NCI-H345 treated with DMSO at 0.1 percent for 48 hours (cell line): ENCODE measurements around the gene PLA2G15.

Experiments used
- DNase-seq: peaks from one replicate; lab custom pipeline; 2025; ENCODE audit not compliant: unreplicated experiment; lab: John Stamatoyannopoulos, UW

PLA2G15 gene

DNA sequence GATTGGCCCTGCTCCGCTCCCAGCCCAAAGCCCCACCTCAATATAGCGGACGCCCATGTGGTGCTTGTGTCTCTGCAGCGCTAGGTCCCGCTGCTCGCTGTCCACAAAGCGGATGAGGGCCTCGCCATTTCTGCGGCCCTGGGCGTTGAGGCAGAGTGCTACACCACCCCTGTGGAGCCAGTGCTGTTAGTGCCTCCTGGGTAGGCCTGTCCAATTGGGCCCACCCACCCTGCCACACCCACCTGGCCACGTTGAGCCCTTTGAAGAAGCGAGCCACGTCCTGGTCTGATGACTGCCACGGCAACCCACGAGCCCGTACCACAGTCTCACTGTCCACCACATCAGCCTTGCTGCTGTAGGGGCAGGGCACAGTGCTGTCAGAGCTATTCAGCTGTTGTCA lies 12.8 kb upstream of the PLA2G15 start:
- no peak for DNase-seq

DNA sequence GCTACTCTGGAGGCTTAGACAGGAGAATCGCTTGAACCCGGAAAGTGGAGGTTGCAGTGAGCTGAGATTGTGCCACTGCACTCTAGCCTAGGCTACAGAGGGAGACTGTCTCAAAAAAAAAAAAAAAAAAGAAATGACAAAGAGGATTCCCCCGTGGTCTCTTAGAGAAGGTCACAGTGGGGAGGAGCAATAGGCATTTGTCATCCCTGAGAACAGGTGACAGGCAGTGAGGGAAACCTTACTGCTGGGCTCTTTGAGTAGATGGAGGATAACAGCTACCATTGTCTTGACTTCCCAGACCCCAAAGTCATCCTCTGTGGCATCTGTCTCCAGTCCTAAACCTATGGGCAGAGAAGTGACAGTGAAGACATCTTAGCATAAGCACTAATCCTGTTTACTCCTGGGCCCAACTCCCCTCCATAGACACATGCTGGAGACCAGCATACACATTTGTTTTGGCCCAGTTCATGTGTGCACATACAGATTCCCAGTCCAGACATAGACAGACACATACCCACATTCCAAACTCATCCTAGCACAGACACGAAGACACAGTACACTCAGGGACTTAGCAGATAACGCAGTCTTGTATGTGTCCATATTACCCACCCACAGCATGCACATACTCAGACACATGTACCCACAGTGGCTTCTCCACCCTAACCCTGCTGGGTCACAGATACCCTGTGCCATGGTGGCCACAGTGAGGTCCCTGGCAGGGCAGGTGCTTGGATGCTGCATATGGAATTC lies 11.9 kb upstream of the PLA2G15 start:
- DNase-seq = no peak

DNA sequence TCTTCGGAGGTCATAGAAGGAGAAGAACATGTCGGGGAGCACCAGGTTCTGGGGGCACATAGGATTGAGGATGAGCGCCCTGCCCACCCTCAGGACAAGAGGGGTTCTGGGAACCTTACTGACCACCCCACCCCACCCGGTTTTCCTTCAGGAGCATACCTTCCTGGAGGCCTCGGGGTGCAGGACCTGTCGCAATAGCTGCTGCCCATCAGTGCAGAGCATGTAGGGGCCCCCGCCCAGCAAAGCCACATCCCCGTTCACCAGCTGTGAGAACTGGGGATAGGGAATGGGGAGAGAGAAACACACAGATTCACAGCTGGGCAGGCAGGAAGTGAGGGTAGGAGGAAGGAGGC lies 11.4 kb upstream of the PLA2G15 start:
- DNase-seq = no peak

DNA sequence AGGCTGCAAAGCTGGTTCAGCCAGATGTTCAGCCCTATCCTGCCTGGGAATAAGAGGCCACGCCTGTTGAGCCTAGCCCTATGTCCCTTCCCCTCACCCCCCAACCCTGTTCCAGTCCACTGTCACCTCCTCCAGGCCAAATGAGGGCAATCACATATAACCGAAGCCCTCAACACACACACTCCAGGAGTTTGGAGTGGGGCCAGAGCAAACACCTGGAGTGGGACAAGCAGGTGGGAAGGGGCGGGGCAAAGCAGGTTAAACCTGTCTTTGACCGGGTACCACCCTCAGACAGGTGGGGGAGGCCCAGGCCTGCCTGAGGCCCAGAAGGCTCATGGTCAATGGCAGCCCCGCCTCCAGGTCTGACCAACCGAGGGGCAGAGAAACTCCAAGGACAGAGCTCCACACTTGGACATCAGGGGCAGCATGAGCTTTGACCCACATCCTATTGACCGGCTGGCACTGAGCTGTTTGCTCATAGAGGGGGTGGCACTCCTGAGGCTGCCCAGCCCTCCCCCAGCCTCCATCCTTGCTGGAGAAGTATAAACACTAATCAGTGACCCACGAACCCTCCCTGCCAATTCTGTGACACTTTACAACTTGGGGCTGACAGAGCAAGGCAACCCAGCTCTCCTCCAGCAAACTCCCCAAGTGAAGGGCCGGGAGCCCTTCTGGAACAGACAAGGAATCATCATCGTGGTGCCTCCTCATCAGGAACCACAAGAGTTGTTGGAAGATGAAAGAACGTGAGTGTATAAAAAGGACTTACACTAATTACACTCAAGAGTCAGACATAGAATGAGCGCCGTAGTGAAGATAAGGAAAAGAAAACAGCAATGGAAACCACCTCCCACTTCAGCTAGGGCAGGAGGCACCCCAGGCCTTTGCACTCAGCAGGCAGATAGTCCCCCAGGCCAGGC lies 10.7 kb upstream of the PLA2G15 start:
- DNase-seq = peak; percentile 47

DNA sequence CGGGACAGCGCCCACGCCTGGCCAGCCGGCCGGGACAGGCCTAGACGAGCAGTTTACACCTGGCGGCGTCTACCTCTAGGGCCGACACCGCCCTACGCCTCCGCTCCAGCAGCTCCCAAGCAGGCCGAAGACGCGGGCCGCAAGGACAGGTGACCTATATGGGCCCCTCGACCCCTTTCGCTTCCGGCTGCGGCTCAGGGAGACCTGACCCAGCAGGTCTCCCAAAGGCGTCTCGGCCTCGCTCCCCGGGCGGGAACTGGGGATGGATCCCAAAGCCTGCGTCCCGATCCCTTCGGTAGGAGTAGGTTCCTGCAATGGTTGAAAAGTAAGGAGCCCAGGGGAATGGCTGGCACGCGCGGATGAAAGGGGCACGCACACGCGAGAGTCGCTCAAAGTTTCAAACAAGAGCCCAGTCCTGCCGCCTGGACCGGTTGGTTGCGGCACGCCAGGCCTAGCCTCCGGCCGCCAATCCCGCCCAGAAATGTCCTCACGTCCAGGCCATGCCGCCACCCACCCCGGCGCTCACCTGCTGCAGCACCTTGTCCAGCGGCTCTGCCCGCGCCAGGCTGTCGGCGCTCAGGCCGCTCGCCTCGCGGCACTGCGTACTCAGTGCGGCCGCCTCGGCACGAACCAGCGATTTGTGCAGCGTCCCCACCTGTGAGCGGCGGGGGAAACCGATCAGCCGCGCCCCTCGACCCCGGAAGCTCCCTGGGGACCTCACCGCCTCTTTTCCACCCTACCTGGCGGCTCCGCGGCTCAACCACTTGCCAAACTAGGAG lies 9.9 kb upstream of the PLA2G15 start:
- DNase-seq = peak; percentile 2

DNA sequence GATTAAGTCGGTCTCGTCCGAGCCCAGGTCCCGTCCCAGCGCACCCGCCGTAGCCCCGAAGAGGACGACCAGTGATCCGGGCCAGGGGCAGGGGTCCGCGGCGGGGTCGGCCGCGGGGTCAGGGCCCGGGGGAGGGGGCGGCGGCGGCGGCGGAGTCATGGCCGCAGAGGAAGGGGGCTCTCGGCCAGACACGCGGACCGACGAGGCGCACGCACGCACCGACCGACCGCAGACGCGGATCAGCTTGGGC lies 9.4 kb upstream of the PLA2G15 start, which contains the start of gene ESRP2:
TSS of gene ESRP2 (minus strand) at position 241 of the 250 bp plus-strand sequence. CDS start at position 159, 82 bp downstream.
- no peak for DNase-seq

DNA sequence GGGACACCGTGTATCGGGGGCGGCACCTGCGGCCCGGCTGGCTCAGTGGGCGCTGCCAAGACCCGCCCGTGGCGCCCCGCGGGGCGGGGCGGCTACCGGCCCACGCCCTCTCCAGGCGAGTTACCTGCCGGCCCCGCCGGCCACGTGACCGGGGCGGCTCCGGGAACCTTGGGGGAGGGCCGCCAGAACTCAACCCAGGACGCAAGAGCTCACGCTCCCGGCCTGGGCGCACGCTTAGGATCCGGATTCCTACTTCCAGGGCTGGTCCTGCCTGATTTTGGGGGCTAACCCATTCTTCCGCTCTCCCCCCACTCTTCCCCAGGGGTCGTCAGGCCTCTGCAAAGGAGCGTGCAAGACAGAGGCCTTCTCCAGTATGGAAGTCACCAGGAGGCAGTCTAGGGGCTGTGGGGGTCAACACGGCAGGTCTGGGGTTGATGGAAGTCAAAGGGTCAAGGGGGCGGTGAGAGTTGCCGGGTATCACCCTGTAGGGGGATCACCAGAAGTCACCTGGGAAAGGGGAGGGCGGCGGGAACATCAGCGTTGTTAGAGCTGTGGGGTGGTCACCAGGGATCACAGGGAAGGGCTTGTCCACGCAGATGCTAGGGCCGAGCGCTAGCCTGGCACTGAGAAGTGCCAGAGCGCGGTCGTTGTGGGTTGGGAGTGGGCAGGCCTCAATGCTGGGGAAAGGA lies 8.9 kb upstream of the PLA2G15 start:
- DNase-seq = peak; percentile 33

DNA sequence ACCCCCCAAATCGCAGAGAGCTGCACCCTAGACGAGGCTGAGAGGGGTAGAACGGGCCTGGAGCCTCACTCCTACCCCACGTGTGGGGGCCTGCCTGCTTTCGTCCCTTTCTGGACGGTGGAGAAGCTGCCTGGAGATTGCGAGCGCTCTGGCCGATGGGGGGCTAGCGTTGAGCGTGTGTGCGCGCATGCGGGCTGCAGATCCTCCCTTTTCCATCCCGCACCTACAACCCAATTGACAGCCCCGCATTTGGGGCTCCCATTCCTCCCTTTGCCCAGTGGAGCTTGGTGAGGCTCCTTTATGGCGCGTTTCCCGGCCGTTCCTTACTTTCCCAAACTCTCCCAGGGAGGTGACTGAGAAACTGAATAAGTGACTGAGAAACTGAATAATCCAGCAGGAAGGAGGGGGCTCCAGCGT lies 8.3 kb upstream of the PLA2G15 start:
- no peak for DNase-seq

DNA sequence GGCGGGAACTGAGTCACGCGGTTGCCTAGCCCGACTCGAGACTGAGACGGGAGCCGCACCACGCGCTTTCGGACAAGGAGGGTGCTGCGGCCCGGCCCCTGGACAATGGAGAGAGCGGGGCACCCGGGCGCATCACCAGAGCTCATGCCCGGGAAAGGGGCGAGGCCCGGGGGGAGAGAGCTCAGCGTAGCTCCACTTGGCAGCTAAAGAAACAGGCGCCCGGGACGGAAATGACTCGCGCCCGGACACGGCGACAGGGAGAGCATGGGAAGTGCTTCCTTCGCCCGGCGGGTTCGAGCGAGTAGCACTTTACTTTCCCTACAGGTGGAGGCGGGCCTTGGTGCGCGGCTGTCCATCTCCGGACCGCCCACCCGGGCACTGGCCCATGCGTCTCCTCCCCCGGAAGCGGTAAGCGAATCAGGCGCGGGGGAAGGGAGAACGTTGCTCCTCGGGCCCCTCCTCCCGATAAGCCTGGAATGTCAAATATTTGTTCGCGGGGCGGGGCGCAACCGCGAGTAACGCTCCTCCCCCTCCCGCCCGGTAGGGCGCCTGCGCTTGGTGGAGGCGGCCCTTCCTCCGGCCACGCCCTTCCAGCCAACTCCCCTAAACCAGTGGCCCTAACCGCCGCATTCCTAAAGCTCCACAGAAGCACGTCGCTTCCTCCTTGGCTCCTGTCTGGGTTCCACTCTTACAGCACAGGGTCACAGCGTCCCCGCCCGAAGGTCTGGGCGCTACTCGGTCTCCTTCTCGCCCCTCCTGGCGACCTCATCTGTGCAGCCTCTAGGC lies 7.7 kb upstream of the PLA2G15 start:
- peak; percentile 83 for DNase-seq

DNA sequence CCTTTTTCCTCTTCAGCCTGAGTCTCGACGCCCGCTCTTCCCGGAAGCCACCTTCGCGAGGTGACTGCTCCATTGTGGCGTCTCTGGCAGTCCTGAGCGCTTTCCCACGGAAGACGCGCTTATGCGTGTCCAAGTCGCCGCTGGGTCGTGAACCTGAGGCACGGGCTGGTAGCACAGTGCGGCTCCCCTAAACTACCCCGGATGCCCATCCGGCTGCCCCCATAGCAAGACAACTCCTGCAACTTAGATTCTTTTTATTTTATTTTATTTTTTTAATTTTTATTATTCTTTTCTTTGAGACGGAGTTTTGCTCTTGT lies 7.2 kb upstream of the PLA2G15 start:
- DNase-seq = no peak

DNA sequence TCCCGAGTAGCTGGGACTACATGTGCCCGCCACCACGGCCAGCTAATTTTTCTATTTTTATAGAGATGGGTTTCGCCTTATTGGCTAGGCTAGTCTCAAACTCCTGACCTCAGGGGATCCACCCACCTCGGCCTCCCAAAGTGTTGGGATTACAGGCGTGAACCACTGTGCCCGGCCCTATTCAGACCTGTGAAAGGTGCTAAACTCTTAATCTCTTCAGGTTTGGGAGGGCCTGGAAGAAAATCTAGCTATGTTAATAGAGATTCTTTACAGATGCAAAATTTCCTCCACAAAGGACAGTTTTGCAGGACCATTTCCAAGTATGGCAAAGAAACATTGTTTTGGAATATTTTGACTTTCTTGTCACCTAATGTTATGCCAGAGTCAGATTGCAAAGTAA lies 3.1 kb upstream of the PLA2G15 start:
- DNase-seq = no peak

DNA sequence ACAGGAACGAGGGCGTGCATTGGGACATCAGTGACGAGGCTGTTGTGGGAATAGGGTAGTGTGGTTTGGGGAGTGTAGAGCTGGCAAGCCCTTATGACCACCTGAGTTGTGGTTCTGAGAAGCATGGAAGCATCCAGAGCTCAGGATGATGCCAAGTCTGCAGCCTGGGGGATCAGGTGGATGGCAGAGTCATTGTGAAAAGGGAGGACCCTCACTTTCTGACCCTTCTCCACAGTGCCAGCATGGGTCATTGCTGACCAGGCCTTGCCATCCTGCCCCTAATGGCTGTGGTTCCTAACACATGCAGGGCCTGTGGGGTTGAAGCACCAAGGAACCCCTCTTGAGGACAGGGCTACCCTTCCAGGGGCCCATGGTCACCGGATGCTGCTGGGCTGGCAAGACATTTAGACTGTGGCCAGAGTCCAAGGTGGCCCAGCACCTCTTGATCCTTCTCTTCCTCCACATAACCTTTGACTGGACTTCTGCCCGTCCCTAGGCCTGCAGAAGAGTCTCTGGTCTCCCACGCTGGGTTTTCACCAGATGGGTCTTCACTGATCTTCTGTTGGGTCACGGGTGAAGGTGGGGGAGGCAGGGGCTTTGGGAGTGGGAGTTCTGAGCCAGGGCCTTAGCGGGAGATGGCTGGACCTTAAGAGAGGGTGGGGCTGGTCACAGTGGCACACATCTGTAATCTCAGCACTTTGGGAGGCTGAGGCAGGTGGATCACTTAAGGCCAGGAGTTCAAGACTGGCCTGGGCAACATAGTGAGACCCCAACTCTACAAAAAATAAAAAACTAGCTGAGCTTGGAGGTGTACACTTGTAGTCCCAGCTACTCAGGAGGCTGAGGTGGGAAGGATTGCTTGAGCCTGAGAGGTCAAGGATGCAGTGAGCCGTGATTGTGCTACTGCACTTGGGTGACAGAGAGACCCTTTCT lies 2.0 kb upstream of the PLA2G15 start:
- no peak for DNase-seq

DNA sequence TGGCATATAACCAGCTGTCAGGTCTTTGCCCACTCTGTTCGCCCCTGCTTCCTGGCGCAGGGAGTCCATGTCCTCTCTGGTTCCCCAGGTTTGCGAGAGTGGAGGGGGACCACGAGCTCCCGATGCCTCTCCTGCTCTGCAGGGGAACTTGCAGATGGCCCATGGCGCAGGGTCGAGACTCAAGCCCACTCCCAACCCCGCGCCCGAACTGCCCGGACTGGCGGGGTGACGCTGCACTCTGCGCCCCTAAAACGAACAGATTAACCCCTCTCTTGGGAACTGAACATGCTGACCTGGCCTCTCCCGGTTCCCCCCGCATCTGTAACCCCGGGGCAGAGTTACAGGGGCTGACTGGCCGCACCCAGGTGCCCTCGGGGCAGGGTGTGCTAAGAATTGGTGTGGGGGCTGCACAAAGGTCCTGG lies 681 bp upstream of the PLA2G15 start:
- no peak for DNase-seq

DNA sequence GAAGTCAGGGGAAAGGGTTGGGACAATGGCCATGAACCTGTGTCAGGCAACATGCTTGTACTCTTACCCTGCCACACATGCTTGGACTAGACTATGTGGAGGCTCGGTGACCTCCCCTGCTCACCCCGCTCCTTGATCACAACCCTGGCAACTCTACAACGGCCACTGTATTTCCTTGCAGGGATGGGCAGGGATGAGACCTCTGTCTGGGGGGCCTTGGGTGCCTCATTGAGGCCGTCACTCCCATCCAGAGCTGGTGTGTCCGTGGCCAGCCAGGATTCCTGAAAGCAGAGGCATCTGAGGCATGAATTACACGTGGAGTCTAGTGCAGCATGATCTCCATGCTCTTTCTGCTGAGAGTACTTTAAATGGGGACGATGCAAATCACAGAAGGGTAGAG lies 948 bp downstream of the PLA2G15 start:
- DNase-seq = no peak

DNA sequence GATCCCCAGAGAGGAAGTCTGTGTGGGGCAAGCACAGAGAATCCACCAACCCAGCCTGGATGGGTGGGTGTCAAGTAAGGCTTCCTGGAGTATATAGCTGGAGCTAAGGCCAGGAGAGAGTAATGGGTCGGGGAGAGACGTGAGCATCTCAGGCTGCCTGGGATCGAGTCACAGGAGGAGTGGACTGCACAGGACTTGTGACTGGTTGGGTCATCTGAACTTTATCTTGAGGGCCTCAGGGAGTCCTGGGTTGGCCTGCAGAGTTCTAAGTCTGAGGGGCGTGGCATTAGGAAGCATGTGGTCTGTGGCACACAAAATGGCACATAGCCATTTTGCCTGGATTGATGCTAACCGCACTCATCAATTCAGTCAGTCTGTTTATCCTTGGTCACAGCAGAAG lies 1.5 kb downstream of the PLA2G15 start:
- no peak for DNase-seq

DNA sequence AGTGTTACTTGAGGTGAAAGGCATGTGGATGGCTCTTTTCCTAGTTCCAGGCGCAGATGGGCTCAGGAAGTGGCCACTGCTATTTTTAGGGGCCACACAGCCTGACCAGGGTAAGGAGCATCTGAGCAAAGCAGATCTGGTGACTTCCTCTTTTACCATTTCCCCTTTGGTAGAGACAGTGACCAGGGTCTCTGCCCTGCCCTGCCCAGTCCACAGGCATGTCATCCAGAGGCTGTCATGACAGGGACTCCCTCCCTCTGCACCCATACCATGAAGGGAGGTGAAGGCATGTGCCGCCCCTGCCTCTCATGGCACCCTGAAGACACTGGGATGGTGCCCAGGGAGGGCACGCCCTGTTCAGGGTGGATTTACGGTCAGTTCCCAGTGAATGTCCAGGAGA lies 2.2 kb downstream of the PLA2G15 start:
- DNase-seq = no peak

DNA sequence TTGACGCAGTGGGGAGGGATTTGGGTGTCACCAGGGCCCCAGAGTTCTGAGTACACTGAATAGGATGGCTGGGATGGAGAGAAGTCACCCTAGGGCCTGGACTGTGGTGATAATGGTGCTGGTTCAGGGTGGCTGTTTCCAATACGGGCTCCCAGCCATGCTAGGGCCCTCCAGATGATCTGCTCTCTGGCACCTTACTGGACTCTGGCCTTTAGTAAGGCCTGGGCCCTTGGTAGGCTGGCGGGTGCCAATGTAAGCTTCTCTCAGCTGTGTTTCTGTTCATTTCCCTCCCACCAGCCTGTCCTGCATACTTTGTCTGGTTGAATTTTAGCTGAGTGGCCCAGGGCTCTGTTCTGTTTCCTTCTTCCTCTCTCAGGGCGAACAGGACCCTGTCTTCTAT lies 2.8 kb downstream of the PLA2G15 start:
- no peak for DNase-seq

DNA sequence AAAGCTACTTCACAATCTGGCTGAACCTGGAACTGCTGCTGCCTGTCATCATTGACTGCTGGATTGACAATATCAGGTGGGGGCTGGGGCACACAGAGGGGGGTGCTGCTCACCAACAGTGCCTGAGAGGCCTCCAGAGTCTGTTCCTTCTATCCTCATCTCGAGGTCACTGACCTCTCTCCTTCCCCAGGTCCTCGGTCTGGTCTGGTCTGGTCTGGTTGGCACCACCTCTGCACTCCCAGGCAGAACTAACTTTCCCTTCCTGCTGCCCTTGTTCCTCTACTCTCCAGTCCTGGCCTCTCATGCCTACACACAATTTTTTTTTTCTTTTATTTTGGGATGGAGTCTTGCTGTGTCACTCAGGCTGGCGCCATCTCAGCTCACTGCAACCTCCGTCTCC lies 4.2 kb downstream of the PLA2G15 start:
- no peak for DNase-seq

DNA sequence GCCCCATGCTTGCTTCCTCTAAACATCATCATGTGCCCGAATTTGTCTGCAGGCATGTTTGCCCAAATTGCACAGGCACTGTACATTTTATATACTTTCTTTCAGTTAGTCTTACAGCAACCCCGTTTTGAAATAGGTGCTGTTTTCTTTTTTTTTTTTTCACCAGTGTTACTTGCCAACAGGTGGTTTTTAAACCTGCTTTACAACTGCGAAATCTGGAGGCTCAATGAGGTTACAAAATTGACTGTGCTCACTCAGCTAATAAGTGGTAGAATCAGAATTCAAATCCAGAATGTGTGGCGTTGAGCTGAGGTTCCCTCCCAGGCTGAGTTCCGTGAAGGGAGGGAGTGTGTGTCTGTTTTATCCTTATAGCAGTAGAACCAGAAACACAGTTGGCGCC lies 5.8 kb downstream of the PLA2G15 start:
- no peak for DNase-seq

DNA sequence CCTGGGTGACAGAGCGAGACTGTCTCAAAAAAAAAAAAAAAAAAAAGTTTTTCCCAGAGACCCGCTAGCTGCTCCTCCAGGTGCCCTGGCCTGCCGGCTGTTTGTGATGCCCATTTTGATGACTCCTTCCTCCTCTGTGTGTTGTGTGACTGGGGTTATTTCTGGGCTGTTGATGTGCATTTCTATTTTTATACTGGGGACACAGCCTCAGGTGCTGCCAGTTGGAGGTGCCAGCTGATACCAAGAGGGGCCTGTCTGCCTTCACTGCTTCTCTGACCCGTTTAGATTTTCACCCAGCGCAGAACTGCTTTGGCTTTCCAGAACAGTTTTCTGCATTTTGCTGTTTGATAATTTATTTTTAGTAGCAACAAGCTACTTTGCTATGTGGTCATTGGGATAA lies 6.7 kb downstream of the PLA2G15 start:
- DNase-seq = no peak
